HCT116 (cell line): ENCODE results near the gene TNNT2. TPM values are rescaled to one million over a fixed set of nuclear protein-coding genes. Genes with fewer than 3 reads are reported as not detected.

ENCODE experiments used
- ATAC-seq: fragments of 200-7000 bp; cut with Tn5 transposase; 2 replicates; pipeline ENCODE4 v1.9.1; 2020; ENCODE audit warnings: mild to moderate bottlenecking, moderate library complexity
- BruUV-seq: library from RNA; stranded (reverse); fragments of 400-500 nt; replicated peaks from 2 replicates; lab custom pipeline; 2021; lab: Mats Ljungman, UMichigan
- CTCF ChIA-PET: fragments of 300-600 bp; sonication (Branson Sonifier 250); formaldehyde crosslinking; loops from one replicate; lab custom pipeline; 2021; ENCODE audit warnings: antibody characterized with exemption; lab: Charles Lee
- POLR2A ChIA-PET: fragments of 300-600, 350-600 bp; sonication (Branson Sonifier 250); formaldehyde crosslinking; loops from one replicate; lab custom pipeline; 2021; ENCODE audit warnings: antibody characterized with exemption; lab: Charles Lee
- RAD21 ChIA-PET, 2 experiments: fragments of 300-600 bp; sonication (Branson Sonifier 250); formaldehyde crosslinking; loops; one replicate each; lab custom pipeline; 2023; ENCODE audit warnings: low total read pairs in 2 of 2; ENCODE audit not compliant: uncharacterized antibody in 2 of 2, unreplicated experiment in 2 of 2, low non-redundant PET in 1 of 2; lab: Charles Lee
- DNase-seq: peaks from one replicate; pipeline ENCODE4 v3.0.0-alpha.2; 2010; ENCODE audit warnings: low read depth, low spot score
- H2AFZ ChIP-seq: fragments of 200-600 bp; shearing (Covaris generic), sonication (generic); 2 replicates; pipeline ENCODE4 v1.6.1; 2017; ENCODE audit warnings: low read depth, mixed run types, mixed read lengths, antibody characterized with exemption, low read length; ENCODE audit not compliant: poor library complexity, severe bottlenecking
- H3K27ac ChIP-seq: 2 replicates; pipeline ENCODE4 v1.5.1; 2012; ENCODE audit warnings: low read depth, low read length
- H3K27me3 ChIP-seq: fragments of 200-600 bp; sonication (generic); 2 replicates; pipeline ENCODE4 v1.6.1; 2016; ENCODE audit warnings: mixed run types, low read length, mixed read lengths; ENCODE audit not compliant: insufficient read depth
- H3K36me3 ChIP-seq, 2 experiments: fragments of 200-500 bp in 1 of 2; fragments of 200-600 bp in 1 of 2; sonication (Bioruptor generic) in 1 of 2; sonication (generic) in 1 of 2; 2 replicates each; pipeline versions ENCODE4 v1.5.1 to v1.6.1; 2014 to 2016; ENCODE audit warnings: low read length in 2 of 2, inconsistent platforms in 1 of 2, mixed read lengths in 1 of 2, mixed run types in 1 of 2; ENCODE audit not compliant: insufficient read depth in 2 of 2, control insufficient read depth in 1 of 2
- H3K4me1 ChIP-seq, 2 experiments: fragments of 200-600 bp in 1 of 2; sonication (generic) in 1 of 2; 2 replicates each; pipeline versions ENCODE4 v1.5.1 to v1.6.1; 2012 to 2017; ENCODE audit warnings: low read length in 2 of 2, inconsistent platforms in 1 of 2, mild to moderate bottlenecking in 1 of 2, mixed read lengths in 1 of 2, mixed run types in 1 of 2, moderate library complexity in 1 of 2; ENCODE audit not compliant: insufficient read depth in 2 of 2, control insufficient read depth in 1 of 2
- H3K4me2 ChIP-seq: fragments of 200-600 bp; sonication (generic); 2 replicates; pipeline ENCODE4 v1.6.1; 2017; ENCODE audit warnings: mixed run types, low read length, mixed read lengths
- H3K4me3 ChIP-seq, 2 experiments: fragments of 200-600 bp in 1 of 2; sonication (generic) in 1 of 2; replicated peaks in 1 of 2; 2 replicates each; pipeline ENCODE4 v1.5.1; 2011 to 2016; ENCODE audit warnings: low read length in 2 of 2, control low read depth in 1 of 2, low read depth in 1 of 2, mild to moderate bottlenecking in 1 of 2, mixed read lengths in 1 of 2, mixed run types in 1 of 2
- H3K79me2 ChIP-seq: fragments of 200-600 bp; sonication (generic); 2 replicates; pipeline ENCODE4 v1.6.1; 2017; ENCODE audit warnings: mild to moderate bottlenecking, mixed run types, low read length, moderate library complexity, mixed read lengths; ENCODE audit not compliant: insufficient read depth
- H3K9ac ChIP-seq: fragments of 200-600 bp; sonication (generic); 2 replicates; pipeline ENCODE4 v1.6.1; 2016; ENCODE audit warnings: low read length, mixed read lengths
- H3K9me2 ChIP-seq: fragments of 200-600 bp; sonication (generic), shearing (Covaris generic); 2 replicates; pipeline ENCODE4 v1.6.1; 2017; ENCODE audit warnings: mixed run types, mild to moderate bottlenecking, moderate library complexity; ENCODE audit not compliant: insufficient read depth
- H3K9me3 ChIP-seq, 2 experiments: fragments of 200-500 bp in 1 of 2; fragments of 200-600 bp in 1 of 2; sonication (Bioruptor generic) in 1 of 2; sonication (generic) in 1 of 2; 2 replicates each; pipeline ENCODE4 v1.6.1; 2014 to 2017; ENCODE audit warnings: low read length in 2 of 2, mixed read lengths in 2 of 2, inconsistent platforms in 1 of 2, low read depth in 1 of 2, mild to moderate bottlenecking in 1 of 2, mixed run types in 1 of 2, moderate library complexity in 1 of 2; ENCODE audit not compliant: control insufficient read depth in 1 of 2, insufficient read depth in 1 of 2
- H4K20me1 ChIP-seq: fragments of 200-600 bp; sonication (generic), shearing (Covaris generic); 2 replicates; pipeline ENCODE4 v1.6.1; 2017; ENCODE audit warnings: mixed run types, mild to moderate bottlenecking, moderate library complexity; ENCODE audit not compliant: insufficient read depth
- CBX3 ChIP-seq: IDR thresholded peaks from 2 replicates; pipeline ENCODE4 v1.6.1; 2012; ENCODE audit warnings: low read depth
- ELF1 ChIP-seq: IDR thresholded peaks from 2 replicates; pipeline ENCODE4 v1.6.1; 2012; ENCODE audit warnings: low read depth, borderline replicate concordance
- EZH2 ChIP-seq: fragments of 200-600 bp; sonication (generic); IDR thresholded peaks from 2 replicates; pipeline ENCODE4 v1.6.1; 2017; ENCODE audit warnings: antibody characterized with exemption, mixed run types
- EZH2phosphoT487 ChIP-seq: fragments of 200-600 bp; IDR thresholded peaks from 2 replicates; pipeline ENCODE4 v1.6.1; 2018; ENCODE audit warnings: antibody characterized with exemption, borderline replicate concordance
- JUND ChIP-seq: IDR thresholded peaks from 2 replicates; pipeline ENCODE4 v1.6.1; 2012
- RAD21 ChIP-seq: IDR thresholded peaks from 2 replicates; pipeline ENCODE4 v1.6.1; 2012; ENCODE audit warnings: low read depth, mild to moderate bottlenecking
- REST ChIP-seq: IDR thresholded peaks from 2 replicates; pipeline ENCODE4 v1.6.1; 2012; ENCODE audit warnings: low read depth
- SIN3A ChIP-seq: IDR thresholded peaks from 2 replicates; pipeline ENCODE4 v1.6.1; 2012; ENCODE audit warnings: low read depth
- SP1 ChIP-seq: IDR thresholded peaks from 2 replicates; pipeline ENCODE4 v1.6.1; 2012; ENCODE audit warnings: low read depth
- SRF ChIP-seq: IDR thresholded peaks from 2 replicates; pipeline ENCODE4 v1.6.1; 2012; ENCODE audit warnings: low read depth
- TCF7L2 ChIP-seq: IDR thresholded peaks from 2 replicates; pipeline ENCODE4 v1.7.0; 2011; ENCODE audit warnings: borderline replicate concordance, inconsistent platforms; ENCODE audit not compliant: insufficient read depth, insufficient read length; ENCODE audit errors: extremely low read depth
- YY1 ChIP-seq: IDR thresholded peaks from 2 replicates; pipeline ENCODE4 v1.6.1; 2011; ENCODE audit warnings: low read length, low read depth, moderate library complexity, mild to moderate bottlenecking; ENCODE audit not compliant: insufficient replicate concordance; ENCODE audit errors: extremely low read depth
- ZFX ChIP-seq: fragments of 450-650 bp; IDR thresholded peaks from 2 replicates; pipeline ENCODE4 v1.6.1; 2017
- ZNF274 ChIP-seq: fragments of 200-500 bp; sonication (Bioruptor generic); IDR thresholded peaks from 2 replicates; pipeline ENCODE4 v1.6.1; 2014; ENCODE audit warnings: mild to moderate bottlenecking, low read depth, low read length, inconsistent platforms
- intact Hi-C: fragments of 100-400 bp; cut with micrococcal nuclease; formaldehyde crosslinking; loops from 2 replicates; pipeline ENCODE4 v1.10.0; 2022
- total RNA-seq: library from RNA; stranded (reverse); gene quantifications from one replicate; pipeline ENCODE4 v1.2.1, GENCODE V29; 2021; ENCODE audit not compliant: unreplicated experiment
- TF ChIP-seq, protein P1 (sequence below): IDR thresholded peaks from 2 replicates; pipeline ENCODE4 v1.6.1; 2012
- TF ChIP-seq, protein P2 (sequence below), 3 experiments: fragments of 200-600 bp in 1 of 3; sonication (generic) in 1 of 3; IDR thresholded peaks in 2 of 3; conservative IDR thresholded peaks in 1 of 3; 2 replicates each; pipeline ENCODE4 v1.5.1; 2012 to 2017; ENCODE audit warnings: low read depth in 2 of 3, low read length in 2 of 3, antibody characterized with exemption in 1 of 3, borderline replicate concordance in 1 of 3, control low read depth in 1 of 3, mild to moderate bottlenecking in 1 of 3, mixed read lengths in 1 of 3, mixed run types in 1 of 3, moderate library complexity in 1 of 3; ENCODE audit not compliant: insufficient read depth in 1 of 3

TNNT2 gene
- total RNA-seq, 1 experiment from 2014 or later = 2.0 TPM

DNA sequence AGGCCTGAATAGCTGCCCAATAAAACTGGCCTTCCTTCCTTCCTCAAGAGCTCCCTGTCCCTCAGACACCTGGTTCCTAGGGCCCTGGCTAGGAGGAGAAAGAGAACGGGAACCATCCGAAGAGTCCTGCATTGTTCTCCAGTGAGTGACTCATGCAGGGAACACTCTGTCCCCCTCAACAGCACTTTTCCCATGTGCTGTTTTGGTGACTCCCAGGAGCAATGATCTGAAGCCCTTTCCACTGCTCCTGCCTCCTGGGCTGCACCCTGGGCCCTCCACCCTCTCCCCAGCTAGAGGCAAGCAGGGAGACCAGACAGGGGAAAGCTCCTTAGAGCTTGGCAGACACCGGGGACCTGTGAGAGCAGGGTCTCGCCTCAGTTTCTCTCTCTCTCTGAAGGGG, 18.9 kb downstream of the TNNT2 start:
- TF ChIP-seq EZH2 (no peak), REST (no peak), SRF (no peak), SP1 (no peak), ELF1 (no peak), ZFX (no peak), EZH2phosphoT487 (no peak), SIN3A (no peak), YY1 (no peak), JUND (no peak), ZNF274 (no peak), RAD21 (no peak), TCF7L2 (no peak), CBX3 (no peak)
- TF ChIP-seq, protein P1, sequence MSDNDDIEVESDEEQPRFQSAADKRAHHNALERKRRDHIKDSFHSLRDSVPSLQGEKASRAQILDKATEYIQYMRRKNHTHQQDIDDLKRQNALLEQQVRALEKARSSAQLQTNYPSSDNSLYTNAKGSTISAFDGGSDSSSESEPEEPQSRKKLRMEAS = no peak
- TF ChIP-seq, protein P2, sequence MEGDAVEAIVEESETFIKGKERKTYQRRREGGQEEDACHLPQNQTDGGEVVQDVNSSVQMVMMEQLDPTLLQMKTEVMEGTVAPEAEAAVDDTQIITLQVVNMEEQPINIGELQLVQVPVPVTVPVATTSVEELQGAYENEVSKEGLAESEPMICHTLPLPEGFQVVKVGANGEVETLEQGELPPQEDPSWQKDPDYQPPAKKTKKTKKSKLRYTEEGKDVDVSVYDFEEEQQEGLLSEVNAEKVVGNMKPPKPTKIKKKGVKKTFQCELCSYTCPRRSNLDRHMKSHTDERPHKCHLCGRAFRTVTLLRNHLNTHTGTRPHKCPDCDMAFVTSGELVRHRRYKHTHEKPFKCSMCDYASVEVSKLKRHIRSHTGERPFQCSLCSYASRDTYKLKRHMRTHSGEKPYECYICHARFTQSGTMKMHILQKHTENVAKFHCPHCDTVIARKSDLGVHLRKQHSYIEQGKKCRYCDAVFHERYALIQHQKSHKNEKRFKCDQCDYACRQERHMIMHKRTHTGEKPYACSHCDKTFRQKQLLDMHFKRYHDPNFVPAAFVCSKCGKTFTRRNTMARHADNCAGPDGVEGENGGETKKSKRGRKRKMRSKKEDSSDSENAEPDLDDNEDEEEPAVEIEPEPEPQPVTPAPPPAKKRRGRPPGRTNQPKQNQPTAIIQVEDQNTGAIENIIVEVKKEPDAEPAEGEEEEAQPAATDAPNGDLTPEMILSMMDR (IDR thresholded peaks at IDR 0.05 in 2 of 3, conservative IDR thresholded peaks at IDR 0.05 in 1 of 3; ENCODE audit: borderline replicate concordance in 1 of 3, insufficient read depth in 1 of 3, low read depth in 2 of 3, low read length in 2 of 3) = no peak
- TF ChIP-seq, all 23 proteins: peak for 0
- Histone ChIP-seq H3K9me3 (no peaks in the 10 kb centered on the region), H3K9ac (no peak overlapping the region), H3K36me3 (no peaks in the 10 kb centered on the region), H4K20me1 (no peaks in the 10 kb centered on the region), H3K79me2 (no peaks in the 10 kb centered on the region), H2AFZ (no peak overlapping the region), H3K27ac (no peak overlapping the region), H3K4me1 (no peaks in the 10 kb centered on the region), H3K4me2 (no peak overlapping the region), H3K27me3 (peaks cover 8% of the 10 kb centered on the region; the same call in 1 of the 2 replicates), H3K9me2 (no peaks in the 10 kb centered on the region), H3K4me3 (no peak overlapping the region)
- ChIA-PET CTCF (interaction anchor here (0.9 to 2.5 kb wide), 4 partner anchors 9 to 104 kb away, joined by 4 to 15 read pairs (median 6); no protein-coding TSS in a partner anchor), RAD21 (no interaction called here), POLR2A (interaction anchor here (1.3 kb wide), 1 partner anchor 99 kb away, joined by 3 read pairs; no protein-coding TSS in a partner anchor)
- BruUV-seq = no TSS peak
- ATAC-seq (no peak), DNase-seq (no peak)
- intact Hi-C loops = no loop called here
